Common myeloid progenitor, CD34-positive (primary cell): ENCODE data around the gene PLEKHJ1.
"Not testable (repeated sequence)": the region's sequence is repeated elsewhere in the genome, so short reads cannot be mapped to it uniquely, and the experiment has no call there.

Experiments used
- CTCF ChIA-PET: fragments of 350-600 bp; sonication (Branson Sonifier 250); formaldehyde crosslinking; loops from one replicate; lab custom pipeline; 2021; ENCODE audit warnings: antibody characterized with exemption; lab: Charles Lee
- POLR2A ChIA-PET: fragments of 350-600 bp; sonication (Branson Sonifier 250); formaldehyde crosslinking; loops from one replicate; lab custom pipeline; 2021; ENCODE audit warnings: antibody characterized with exemption; lab: Charles Lee
- DNase-seq, 3 donors: peaks; one replicate each; pipeline versions ENCODE4 v3.0.0 to v3.0.0-alpha.2; 2013
- H3K27ac ChIP-seq, 2 experiments: 1 replicate in 1 of 2; 2 replicates in 1 of 2; pipeline ENCODE4 v1.7.0; 2013; ENCODE audit warnings: inconsistent platforms in 2 of 2, low read length in 2 of 2, mild to moderate bottlenecking in 2 of 2, low read depth in 1 of 2, moderate library complexity in 1 of 2; ENCODE audit not compliant: severe bottlenecking in 2 of 2, insufficient read depth in 1 of 2, poor library complexity in 1 of 2
- H3K27me3 ChIP-seq, 5 experiments: replicated peaks in 2 of 5; 1 replicate in 3 of 5; 2 replicates in 2 of 5; pipeline versions ENCODE4 v1.6.1 to v1.7.0; 2013; ENCODE audit warnings: low read length in 4 of 5, mild to moderate bottlenecking in 2 of 5, moderate library complexity in 2 of 5, inconsistent platforms in 1 of 5; ENCODE audit not compliant: insufficient read depth in 5 of 5, control insufficient read depth in 4 of 5
- H3K36me3 ChIP-seq, 4 experiments: 1 replicate in 2 of 4; 2 replicates in 2 of 4; pipeline versions ENCODE4 v1.6.1 to v1.7.0; 2013; ENCODE audit warnings: low read length in 3 of 4, control low read depth in 1 of 4, mild to moderate bottlenecking in 1 of 4; ENCODE audit not compliant: control insufficient read depth in 4 of 4, insufficient read depth in 4 of 4
- H3K4me1 ChIP-seq, 4 experiments: 1 replicate in 3 of 4; 2 replicates in 1 of 4; pipeline versions ENCODE4 v1.6.1 to v1.7.1; 2013; ENCODE audit warnings: low read length in 3 of 4, mild to moderate bottlenecking in 3 of 4, control low read depth in 1 of 4, inconsistent platforms in 1 of 4, moderate library complexity in 1 of 4; ENCODE audit not compliant: control insufficient read depth in 4 of 4, insufficient read depth in 4 of 4; ENCODE audit errors: control extremely low read depth in 1 of 4
- H3K4me3 ChIP-seq, 7 experiments: 1 replicate in 4 of 7; 2 replicates in 3 of 7; pipeline versions ENCODE4 v1.5.1 to v1.7.0; 2013; ENCODE audit warnings: mild to moderate bottlenecking in 7 of 7, low read length in 6 of 7, moderate library complexity in 6 of 7, inconsistent platforms in 2 of 7, low read depth in 2 of 7, control low read depth in 1 of 7; ENCODE audit not compliant: insufficient read depth in 4 of 7, control insufficient read depth in 1 of 7; ENCODE audit errors: extremely low read depth in 1 of 7
- H3K9me3 ChIP-seq, 5 experiments: 1 replicate in 4 of 5; 2 replicates in 1 of 5; pipeline versions ENCODE4 v1.6.1 to v1.7.1; 2013; ENCODE audit warnings: low read length in 4 of 5, mild to moderate bottlenecking in 2 of 5, inconsistent platforms in 1 of 5, low read depth in 1 of 5, moderate library complexity in 1 of 5; ENCODE audit not compliant: control insufficient read depth in 4 of 5, insufficient read depth in 2 of 5; ENCODE audit errors: control extremely low read depth in 1 of 5
- WGBS: methylation state at CpG from one replicate; pipeline ENCODE4 v1.1.5; 2013; ENCODE audit not compliant: insufficient coverage; 5-methylcytosine and 5-hydroxymethylcytosine counted together

The PLEKHJ1 gene

DNA sequence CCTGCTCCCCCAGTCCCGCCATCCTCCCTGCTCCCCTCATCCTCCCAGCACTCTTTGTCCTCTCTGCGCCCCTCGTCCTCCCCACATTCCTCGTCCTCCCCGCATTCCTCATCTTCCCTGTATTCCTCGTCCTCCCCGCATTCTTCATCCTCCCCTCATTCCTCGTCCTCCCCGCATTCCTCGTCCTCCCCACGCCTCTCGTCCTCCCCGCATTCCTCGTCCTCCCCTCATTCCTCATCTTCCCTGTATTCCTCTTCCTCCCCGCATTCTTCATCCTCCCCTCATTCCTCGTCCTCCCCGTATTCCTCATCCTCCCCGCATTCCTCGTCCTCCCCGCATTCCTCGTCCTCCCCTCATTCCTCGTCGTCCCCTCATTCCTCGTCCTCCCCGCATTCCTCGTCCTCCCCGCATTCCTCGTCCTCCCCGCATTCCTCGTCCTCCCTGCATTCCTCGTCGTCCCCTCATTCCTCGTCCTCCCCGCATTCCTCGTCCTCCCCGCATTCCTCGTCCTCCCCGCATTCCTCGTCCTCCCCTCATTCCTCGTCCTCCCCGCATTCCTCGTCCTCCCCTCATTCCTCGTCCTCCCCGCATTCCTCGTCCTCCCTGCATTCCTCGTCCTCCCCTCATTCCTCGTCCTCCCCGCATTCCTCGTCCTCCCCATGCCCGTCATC, 35.4 kb downstream of the PLEKHJ1 start:
- H3K9me3 ChIP-seq, H3K27me3 ChIP-seq, DNase-seq, CTCF ChIA-PET, H3K4me1 ChIP-seq, H3K27ac ChIP-seq, H3K4me3 ChIP-seq, POLR2A ChIA-PET: not testable (repeated sequence)
- 96% methylated on average over 49 of the region's 50 CpGs for WGBS
- H3K36me3 ChIP-seq = peaks cover 0 to 75% (median 41%) of the 10 kb centered on the region in 4 experiments

DNA sequence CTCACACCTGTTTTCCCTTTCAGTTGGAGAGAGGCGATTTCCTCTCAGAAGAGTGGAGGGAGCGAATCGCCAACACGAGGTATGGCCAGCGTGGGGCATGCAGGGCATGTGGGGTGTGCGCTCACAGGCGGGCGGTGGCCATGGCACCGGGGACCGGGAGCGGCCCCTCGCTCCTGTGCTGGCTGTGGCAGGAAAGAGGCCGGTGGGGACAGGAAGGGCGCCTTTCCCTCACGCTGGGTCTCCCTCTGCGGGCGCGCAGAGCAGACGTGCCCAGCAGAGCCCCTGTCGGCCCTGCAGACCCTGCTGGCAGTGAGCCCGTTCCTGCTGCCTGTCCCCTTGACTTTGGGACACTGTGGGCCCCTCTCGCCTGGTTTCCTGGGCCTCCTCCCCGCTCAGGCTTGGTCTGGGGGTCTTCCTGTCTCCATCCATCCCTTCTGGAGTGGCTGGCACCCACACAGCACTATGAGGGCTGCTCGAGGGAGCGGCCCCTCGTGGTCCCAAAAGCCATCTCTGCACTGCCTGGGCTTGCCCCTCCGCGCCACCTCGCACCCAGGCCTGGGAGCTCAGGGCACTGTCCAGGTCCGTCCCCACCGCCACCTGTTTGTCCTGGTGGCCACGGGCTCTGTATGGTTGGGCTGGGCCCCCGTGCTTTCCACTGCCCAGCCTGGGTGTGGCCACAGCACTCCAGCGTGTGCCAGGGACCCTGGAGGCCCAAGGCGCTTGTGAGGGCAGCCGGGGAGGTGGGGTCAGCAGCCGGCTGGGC, 36.1 kb downstream of the PLEKHJ1 start:
- no peaks in the 10 kb centered on the region for H3K27me3 ChIP-seq
- H3K4me1 ChIP-seq = no peaks in the 10 kb centered on the region
- no peak overlapping the region for H3K4me3 ChIP-seq
- DNase-seq = no peak
- H3K36me3 ChIP-seq = peaks cover 0 to 77% (median 47%) of the 10 kb centered on the region in 4 experiments
- H3K9me3 ChIP-seq = no peaks in the 10 kb centered on the region
- CTCF ChIA-PET = interaction anchor here (1.1 to 2.0 kb wide), 6 partner anchors 10 to 45 kb away, joined by 3 to 9 read pairs (median 6); no protein-coding TSS in a partner anchor
- no peak overlapping the region for H3K27ac ChIP-seq
- WGBS = 96% methylated on average over 35 of the region's 37 CpGs
- POLR2A ChIA-PET = no interaction called here

DNA sequence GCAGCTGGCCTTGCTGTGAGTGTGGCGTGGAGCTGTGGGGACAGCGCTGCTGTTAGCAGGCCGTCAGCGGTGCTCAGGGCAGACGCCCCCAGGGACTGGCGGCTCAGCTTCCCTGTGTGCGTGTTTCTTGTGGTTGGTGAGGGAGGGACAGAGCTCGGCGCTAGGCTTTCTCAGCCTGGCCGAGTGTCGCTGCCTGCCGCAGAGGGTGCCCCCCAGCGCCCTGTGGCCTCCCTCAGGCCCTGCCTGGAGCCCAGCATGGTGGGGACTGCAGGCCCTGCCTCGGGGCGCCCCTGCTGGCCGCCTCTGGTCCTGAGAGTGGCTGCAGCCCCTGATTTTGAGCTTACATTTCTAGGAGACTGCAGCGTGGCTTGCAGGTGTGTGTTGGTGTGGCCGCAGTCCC, 36.9 kb downstream of the PLEKHJ1 start:
- Histone ChIP-seq H3K9me3 (no peaks in the 10 kb centered on the region), H3K4me1 (no peaks in the 10 kb centered on the region), H3K27ac (no peak overlapping the region), H3K36me3 (peaks cover 0 to 80% (median 52%) of the 10 kb centered on the region in 4 experiments), H3K4me3 (no peak overlapping the region), H3K27me3 (no peaks in the 10 kb centered on the region)
- ChIA-PET POLR2A (interaction anchor here (0.5 kb wide), 2 partner anchors 55 to 66 kb away, joined by 3 to 4 read pairs; no protein-coding TSS in a partner anchor), CTCF (interaction anchor here (0.7 to 2.0 kb wide), 7 partner anchors 10 to 44 kb away, joined by 3 to 9 read pairs (median 6); no protein-coding TSS in a partner anchor)
- peak; percentile 15 to 69 (median 60) for DNase-seq
- WGBS = 93% methylated on average over 15 of the region's 18 CpGs

DNA sequence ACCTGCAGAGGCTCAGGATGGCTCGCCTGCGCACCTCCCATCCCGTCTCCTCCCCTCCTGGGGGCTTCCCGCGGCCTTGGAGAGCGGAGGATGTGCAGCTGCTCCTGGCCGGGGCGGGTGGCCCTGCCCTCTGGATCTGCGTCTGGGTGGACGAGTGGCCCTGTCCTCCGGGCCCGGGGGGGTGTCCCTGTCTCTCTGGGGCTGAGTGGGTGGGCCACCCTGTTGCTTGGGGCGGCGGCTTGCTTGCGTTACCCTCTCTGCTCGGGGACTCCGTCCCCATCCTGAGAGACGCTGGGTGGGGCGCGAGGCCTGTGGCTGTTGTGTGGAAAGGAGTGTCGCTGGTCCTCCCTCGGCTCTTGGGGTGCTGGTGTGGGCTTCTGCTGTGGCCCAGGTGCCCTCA, 37.8 kb downstream of the PLEKHJ1 start:
- DNase-seq = no peak
- Histone ChIP-seq H3K4me1 (no peaks in the 10 kb centered on the region), H3K4me3 (no peak overlapping the region), H3K27ac (no peak overlapping the region), H3K9me3 (no peaks in the 10 kb centered on the region), H3K36me3 (peaks cover 0 to 77% (median 53%) of the 10 kb centered on the region in 4 experiments), H3K27me3 (no peaks in the 10 kb centered on the region)
- CTCF ChIA-PET = interaction anchor here (1.4 to 2.0 kb wide), 2 partner anchors 40 to 43 kb away, joined by 6 to 9 read pairs; no protein-coding TSS in a partner anchor
- POLR2A ChIA-PET = no interaction called here
- WGBS = 96% methylated on average over 14 of the region's 22 CpGs

DNA sequence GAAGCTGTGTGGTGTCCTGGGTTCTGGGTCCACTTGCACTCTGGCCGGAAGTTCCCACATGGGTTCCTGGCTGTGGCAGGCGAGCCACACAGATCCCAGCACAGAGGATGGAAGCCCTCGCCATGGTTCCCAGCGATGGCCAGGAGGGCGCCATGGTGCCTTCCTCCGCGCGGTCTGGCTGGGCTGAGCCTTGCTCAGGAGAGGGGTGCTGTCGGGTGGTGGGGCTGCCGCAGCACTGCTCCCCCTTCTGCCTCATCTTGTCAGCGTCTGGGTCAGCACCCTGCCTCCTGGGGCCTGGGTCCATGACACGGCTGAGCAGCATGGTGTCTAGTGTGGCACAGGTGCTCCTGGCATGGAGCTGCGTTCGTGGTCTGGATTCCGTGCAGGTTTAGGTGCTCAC, 38.9 kb downstream of the PLEKHJ1 start:
- ChIA-PET POLR2A (no interaction called here), CTCF (interaction anchor here (1.0 kb wide), 1 partner anchor 10 kb away, joined by 5 read pairs; no protein-coding TSS in a partner anchor)
- Histone ChIP-seq H3K27me3 (no peaks in the 10 kb centered on the region), H3K36me3 (peaks cover 0 to 78% (median 54%) of the 10 kb centered on the region in 4 experiments), H3K9me3 (no peaks in the 10 kb centered on the region), H3K4me1 (no peaks in the 10 kb centered on the region), H3K27ac (no peak overlapping the region), H3K4me3 (no peak overlapping the region)
- 96% methylated on average over 15 of the region's 15 CpGs for WGBS
- no peak for DNase-seq

DNA sequence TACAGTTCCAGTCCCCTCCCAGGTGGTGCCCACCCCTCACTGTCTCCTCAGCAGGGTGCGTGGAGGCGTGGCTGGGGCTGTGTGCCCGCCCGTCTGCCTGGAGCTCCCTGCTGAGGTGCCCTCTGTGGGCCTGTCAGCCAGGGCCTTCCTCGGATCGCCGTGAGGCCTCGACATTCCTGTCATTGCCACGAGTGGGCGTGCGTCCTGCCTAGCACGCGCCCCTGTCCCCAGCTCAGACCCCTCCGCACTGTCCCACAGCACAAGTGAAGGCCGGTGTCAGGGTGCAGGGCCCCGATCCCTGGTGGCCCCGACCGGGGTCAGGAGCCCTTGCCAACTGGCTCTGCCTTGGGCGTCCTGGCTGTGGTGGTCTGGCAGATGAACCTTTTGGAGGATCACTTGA, 40.2 kb downstream of the PLEKHJ1 start:
- 96% methylated on average over 14 of the region's 19 CpGs for WGBS
- H3K36me3 ChIP-seq = peaks cover 2 to 79% (median 57%) of the 10 kb centered on the region in 4 experiments

More for the DNA sequence above, 40.2 kb downstream of the PLEKHJ1 start:
- DNase-seq = no peak
- no peaks in the 10 kb centered on the region for H3K9me3 ChIP-seq
- ChIA-PET CTCF (interaction anchor here (1.3 to 1.7 kb wide), 2 partner anchors 20 to 24 kb away, joined by 3 to 10 read pairs; no protein-coding TSS in a partner anchor), POLR2A (no interaction called here)
- H3K27me3 ChIP-seq = no peaks in the 10 kb centered on the region
- no peak overlapping the region for H3K4me3 ChIP-seq
- H3K4me1 ChIP-seq = no peaks in the 10 kb centered on the region
- no peak overlapping the region for H3K27ac ChIP-seq
